DND-41 (cell line): ENCODE data around the gene SUN3.

Experiments used
- CTCF ChIP-seq: IDR thresholded peaks from 2 replicates; pipeline ENCODE4 v1.5.1; 2012; ENCODE audit warnings: borderline replicate concordance, low read length, moderate library complexity, mild to moderate bottlenecking; ENCODE audit not compliant: poor library complexity, severe bottlenecking; ENCODE audit errors: extremely low read depth
- EZH2 ChIP-seq: IDR thresholded peaks from 3 replicates; pipeline ENCODE4 v1.6.1; 2012; ENCODE audit warnings: borderline replicate concordance, low read depth, mild to moderate bottlenecking, moderate library complexity, low read length, inconsistent platforms; ENCODE audit not compliant: severe bottlenecking

- TF ChIP-seq CTCF = no peak
- no peak for TF ChIP-seq EZH2
Observed at GRCh38 chr7:47988496-47989386, 40.2 kb downstream of the SUN3 start.
